ENCODE data around the gene KLK1. TPM values are rescaled to one million over a fixed set of nuclear protein-coding genes. Genes with fewer than 3 reads are reported as not detected.
A peak's percentile ranks its signal among the peaks of the same experiment; 100 is the strongest.
"Not testable (repeated sequence)": the region's sequence is repeated elsewhere in the genome, so short reads cannot be mapped to it uniquely, and the experiment has no call there.

Gene KLK1
- total RNA-seq, 1 donor from 2014 or later: not detected

DNA sequence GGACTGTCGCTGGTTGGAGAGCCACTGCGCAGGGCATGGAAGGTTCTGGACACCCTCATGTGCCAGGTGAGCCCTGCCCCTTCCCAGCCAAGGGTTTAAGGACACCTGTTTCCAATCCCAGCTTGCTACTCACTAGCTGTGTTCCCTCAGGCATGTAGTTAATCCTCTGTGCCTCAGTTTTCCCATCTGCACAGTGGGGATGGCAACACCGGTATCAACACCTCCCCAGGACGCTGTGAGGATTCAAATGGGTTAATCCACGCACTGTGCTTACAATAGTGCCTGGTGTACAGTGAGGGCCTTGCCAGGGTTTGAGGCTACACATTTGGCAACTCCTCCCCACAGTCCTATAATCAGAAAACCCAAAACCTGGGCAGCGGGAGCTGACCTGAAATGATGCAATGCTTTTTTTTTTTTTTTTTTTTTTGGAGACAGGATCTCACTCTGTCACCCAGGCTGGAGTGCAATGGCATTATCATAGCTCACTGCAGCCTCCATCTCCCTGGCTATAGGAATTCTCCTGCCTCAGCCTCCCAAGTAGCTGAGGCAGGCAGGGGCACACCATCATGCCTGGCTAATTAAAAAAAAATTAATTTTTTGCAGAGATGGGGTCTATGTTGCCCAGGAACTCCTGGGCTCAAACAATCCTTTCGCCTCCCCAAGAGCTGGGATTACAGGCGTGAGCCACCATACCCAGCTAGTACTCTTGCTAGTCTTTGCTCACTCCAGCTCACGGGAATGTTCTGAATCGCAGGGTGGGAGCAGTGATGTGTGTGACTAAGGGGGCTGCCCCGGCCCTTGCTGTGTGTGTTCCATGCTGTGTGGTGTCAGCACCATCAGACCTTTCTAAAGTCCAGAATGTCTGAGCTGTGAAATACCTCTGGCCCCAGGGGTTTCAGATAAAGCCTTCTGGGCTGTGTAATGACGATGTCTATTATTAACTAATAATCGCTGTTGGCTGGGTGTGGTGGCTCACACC, 31.0 kb downstream of the KLK1 start:
- no peak for DNase-seq (ENCODE audit: low read depth)

DNA sequence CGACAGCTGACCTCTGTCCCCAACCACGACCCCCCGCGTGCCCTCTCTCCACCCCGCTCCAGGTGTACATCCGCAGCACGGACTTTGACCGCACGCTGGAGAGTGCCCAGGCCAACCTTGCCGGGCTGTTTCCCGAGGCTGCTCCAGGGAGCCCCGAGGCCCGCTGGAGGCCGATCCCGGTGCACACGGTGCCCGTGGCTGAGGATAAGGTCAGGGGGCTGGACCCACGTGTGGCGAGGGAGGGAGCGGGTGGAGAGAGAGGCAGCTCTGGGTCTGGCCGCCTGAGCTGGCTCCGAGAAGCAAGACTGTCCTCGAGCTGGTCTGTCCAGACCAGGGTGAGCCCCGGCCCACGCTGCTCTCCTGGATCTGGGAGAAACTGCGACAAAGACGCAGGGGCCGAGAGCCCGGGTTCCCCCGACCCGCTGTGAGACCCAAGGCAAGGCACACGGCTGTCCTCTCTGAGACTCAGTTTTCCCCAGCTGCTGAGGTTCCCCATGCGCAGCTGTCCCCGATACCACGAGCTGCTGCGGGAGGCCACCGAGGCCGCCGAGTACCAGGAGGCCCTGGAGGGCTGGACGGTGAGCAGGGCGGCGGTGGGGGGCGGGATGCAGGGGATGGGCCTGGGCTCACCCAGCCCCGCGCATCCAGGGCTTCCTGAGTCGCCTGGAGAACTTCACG, 31.9 kb downstream of the KLK1 start:
- DNase-seq (ENCODE audit: low read depth): no peak

- DNase-seq (ENCODE audit: low read depth): no peak
Observed at GRCh38 chr19:50790922-50791467, 32.6 kb downstream of the KLK1 start.

DNA sequence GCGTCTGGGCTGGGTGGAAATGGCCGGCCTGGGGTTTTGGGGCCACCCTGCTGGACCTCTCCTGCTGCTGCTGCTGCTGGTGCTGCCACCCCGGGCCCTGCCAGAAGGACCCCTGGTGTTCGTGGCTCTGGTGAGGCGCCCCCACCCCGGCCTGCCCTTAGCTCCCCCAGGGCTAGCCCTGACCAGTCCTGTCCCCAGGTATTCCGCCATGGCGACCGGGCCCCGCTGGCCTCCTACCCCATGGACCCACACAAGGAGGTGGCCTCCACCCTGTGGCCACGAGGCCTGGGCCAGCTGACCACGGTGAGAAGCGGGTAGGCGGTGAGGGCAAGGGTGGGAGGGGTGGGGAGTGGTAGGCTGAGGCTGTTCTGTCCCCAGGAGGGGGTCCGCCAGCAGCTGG, 33.2 kb downstream of the KLK1 start, which contains the start of gene ACP4:
Gene ACP4 (plus strand): TSS at position 20 of the 400 bp plus-strand sequence. CDS start 0 bp downstream, at position 20.
- DNase-seq (ENCODE audit: low read depth): no peak

DNA sequence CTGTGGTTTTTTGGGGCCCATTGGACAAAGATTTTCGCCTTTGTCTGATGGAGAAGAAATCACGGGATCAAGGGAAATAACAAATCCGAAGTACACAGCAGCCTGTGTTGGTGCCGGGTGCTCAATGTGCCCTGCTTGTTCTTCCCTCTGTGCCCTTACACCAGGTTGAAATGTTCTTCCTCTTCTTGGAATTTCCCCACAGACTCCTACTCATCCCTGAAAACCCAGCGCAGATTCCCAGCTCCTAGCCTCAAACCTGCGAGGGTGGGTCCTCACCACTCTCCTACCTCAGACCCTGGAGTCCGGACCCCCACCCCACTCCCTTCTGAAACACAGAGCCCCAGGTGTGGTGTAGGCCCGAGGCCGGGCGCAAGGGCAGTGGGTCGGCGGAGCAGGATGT, 38.3 kb downstream of the KLK1 start:
- no peak for DNase-seq (ENCODE audit: low read depth)

GRCh38 chr19:50784710-50785109, 38.9 kb downstream of the KLK1 start:
- no peak for DNase-seq (ENCODE audit: low read depth)

DNA sequence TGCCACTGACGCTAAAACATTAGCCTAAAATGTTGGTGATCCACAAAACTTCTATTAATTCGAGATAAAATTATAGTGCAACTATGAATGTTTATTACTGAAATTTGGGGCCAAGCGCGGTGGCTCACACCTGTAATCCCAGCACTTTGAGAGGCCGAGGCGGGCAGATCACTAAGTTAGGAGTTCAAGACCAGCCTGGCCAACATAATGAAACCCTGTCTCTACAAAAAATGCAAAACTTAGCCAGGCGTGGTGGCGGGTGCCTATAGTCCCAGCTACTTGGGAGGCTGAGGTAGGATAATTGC, 39.8 kb downstream of the KLK1 start:
- DNase-seq (ENCODE audit: low read depth): not testable (repeated sequence)

GRCh38 chr19:50780753-50781435, 42.7 kb downstream of the KLK1 start:
- peak; percentile 29 for DNase-seq (ENCODE audit: low read depth)

DNA sequence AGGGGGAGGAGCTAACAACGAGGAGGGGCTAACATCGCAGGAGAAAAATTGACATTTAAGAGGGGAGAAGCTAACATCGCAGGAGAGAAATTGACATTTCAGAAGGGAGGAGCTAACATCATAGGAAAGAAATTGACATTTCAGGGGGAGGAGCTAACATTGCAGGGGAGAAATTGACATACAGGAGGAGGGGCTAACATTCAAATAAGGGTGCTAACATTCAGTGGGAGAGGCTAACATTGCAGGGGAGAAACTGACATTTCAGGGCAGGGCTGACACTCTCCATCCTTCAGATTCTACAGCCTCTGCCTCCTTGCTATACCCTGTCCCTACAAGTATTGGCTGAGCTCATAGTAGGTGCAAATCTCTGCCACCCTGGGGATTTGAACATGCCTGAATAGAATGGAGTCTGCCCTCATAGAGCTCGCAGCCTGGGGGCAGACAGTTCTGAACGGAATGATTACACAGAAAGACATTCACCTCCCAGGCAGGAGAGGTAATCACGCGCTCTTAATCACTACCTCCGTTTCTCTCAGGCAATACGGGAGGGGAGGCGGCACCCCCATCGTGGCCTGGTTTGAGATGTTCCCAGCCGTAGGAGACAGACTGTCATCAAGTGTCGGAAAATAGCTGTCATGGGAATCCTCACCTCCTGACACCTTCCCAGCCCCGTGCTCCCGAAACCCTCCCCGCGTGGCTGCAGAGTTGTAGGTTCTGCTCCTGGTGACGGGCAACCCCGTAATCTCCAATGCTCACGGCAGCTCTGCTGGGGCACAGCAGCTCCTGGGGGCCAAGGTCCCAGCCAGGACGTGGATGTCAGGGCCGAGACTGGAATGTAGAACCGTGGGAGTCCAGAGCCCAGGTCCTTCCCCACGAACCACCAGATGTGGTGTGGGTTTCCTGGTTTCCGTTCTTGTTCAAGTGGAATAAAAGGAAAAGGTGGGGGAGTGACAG, 43.8 kb downstream of the KLK1 start:
- peak; percentile 28 for DNase-seq (ENCODE audit: low read depth)

- DNase-seq (ENCODE audit: low read depth): no peak
Observed at GRCh38 chr19:50778906-50779430, 44.6 kb downstream of the KLK1 start.

DNA sequence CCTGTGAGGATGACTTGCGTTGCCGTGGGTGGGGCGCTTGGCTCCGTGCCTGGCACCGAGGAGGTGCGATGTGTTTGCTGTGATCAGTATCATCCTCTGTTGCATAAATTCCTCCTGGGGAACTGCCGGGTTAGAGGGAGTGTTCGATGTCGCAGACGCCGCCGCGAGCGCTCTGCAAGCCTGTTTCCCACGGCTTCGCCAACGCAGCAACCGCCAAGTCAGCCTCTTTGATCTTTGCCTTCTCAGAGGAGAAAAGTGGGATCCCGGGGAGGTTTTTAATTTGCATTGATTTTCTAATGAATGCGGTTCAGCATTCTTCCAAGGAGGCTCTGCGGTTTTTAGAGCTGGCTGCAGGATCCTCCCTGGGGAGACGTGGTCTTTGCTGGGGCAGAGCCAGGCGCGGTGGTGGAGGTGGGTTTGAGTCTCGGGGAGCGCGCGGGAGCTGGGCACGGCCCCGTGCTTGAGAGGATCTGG, 45.7 kb downstream of the KLK1 start:
- peak; percentile 12 for DNase-seq (ENCODE audit: low read depth)

- no peak for DNase-seq (ENCODE audit: low read depth)
Observed at GRCh38 chr19:50777261-50777660, 46.3 kb downstream of the KLK1 start.

GRCh38 chr19:50776131-50776530, 47.5 kb downstream of the KLK1 start:
- no peak for DNase-seq (ENCODE audit: low read depth)

DNA sequence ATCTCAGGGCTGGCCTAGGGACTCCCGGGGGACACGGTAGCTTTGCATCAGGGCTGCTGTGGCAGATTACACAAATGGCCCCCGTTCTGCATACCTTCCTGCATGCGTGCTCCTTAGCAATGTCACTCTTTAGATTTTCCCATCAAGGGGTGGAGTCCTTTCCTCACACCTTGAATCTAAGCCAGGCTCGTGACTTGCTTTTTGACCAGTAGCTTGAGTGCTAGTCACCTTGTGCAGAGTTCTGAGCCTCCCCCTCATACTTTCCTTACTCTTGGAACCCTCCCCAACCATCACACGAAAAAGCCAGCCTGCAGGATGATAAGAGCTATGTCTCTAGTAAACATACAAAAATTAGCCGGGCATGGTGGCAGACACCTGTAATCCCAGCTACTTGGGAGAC, 50.1 kb downstream of the KLK1 start:
- DNase-seq (ENCODE audit: low read depth): not testable (repeated sequence)

DNA sequence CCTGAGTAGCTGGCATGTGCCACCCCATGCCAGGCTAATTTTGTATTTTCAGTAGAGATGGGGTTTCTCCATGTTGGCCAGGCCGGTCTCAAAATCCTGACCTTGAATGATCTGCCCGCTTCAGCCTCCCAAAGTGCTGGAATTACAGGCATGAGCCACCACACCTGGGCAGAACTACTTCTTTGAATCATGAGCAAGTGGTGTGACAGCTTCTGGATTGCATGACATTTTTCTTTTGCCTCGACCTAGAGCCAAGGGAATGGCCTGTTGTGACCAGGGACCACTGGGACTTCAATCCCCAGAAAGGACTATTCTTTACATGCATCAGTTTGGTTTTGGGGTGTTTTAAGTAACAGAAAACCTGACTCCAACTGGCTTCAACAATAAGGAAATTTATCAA, 50.7 kb downstream of the KLK1 start:
- DNase-seq (ENCODE audit: low read depth): not testable (repeated sequence)

GRCh38 chr19:50772476-50772875, 51.1 kb downstream of the KLK1 start:
- DNase-seq (ENCODE audit: low read depth): no peak

DNA sequence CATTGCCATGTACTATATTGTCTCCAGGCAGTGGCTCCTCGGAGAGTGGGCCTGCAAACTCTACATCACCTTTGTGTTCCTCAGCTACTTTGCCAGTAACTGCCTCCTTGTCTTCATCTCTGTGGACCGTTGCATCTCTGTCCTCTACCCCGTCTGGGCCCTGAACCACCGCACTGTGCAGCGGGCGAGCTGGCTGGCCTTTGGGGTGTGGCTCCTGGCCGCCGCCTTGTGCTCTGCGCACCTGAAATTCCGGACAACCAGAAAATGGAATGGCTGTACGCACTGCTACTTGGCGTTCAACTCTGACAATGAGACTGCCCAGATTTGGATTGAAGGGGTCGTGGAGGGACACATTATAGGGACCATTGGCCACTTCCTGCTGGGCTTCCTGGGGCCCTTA, 52.7 kb downstream of the KLK1 start:
- DNase-seq (ENCODE audit: low read depth): no peak

GRCh38 chr19:50770164-50770563, 53.4 kb downstream of the KLK1 start, which contains the start of gene GPR32:
Gene GPR32 (plus strand): TSS chr19:50770464. CDS start chr19:50770601, 137 bp downstream.
- DNase-seq (ENCODE audit: low read depth): not testable (repeated sequence)
